ENCODE results near the gene CLCF1.

- no peak for TF ChIP-seq POLR2A (IDR thresholded peaks at IDR 0.05)
- TF ChIP-seq POLR2AphosphoS5 (IDR thresholded peaks at IDR 0.05): no peak
- TF ChIP-seq CTCF (IDR thresholded peaks at IDR 0.05): no peak
- TF ChIP-seq EP300 (IDR thresholded peaks at IDR 0.05): no peak
These were observed 37.8 kb upstream of the CLCF1 start for GRCh38 chr11:67410984-67411784.
